NCI-H2171 (cell line): ENCODE data around the gene ANXA2.
"Not testable (repeated sequence)": the region's sequence is repeated elsewhere in the genome, so short reads cannot be mapped to it uniquely, and the experiment has no call there.

Experiments
- DNase-seq: peaks from one replicate; lab custom pipeline; 2025; lab: John Stamatoyannopoulos, UW

The ANXA2 gene

DNA sequence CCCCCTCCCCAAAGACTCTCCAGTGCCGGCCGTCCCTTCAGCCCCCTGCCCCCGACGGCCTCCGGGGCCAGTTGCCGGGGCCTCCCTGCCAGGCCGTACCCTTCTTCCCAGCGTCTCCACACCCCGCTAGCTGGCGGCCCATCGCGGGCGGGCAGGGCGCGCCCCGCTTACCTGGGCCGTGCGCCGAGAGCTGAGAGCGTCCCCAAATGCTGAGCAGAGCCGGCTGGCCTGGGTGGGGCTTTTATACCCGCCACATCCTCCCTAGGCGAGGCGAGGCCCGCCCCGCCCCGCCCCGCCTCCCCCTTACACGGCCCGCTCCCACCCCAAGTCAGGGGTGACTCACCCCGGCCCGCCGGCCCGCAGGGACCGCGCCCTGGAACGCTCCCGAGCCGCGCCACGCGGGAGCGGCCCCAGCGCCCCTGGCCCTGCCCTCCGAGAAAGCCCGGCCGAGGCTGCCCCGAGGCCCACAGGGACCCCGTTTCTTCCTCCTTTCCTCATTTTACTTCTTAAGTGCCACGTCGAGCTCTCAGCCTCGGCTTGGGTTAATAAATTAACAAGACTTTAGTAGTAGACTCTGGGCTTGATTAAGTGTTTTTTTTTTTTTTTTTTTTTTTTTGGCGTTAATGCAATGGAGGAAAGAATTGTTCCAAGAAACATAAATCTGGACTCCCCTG is at the start of gene ANXA2:
ANXA2 (minus strand) TSS at position 215 of the 674 bp plus-strand sequence. CDS start 11,911 bp downstream, outside the sequence.
- peak; percentile 88 for DNase-seq

DNA sequence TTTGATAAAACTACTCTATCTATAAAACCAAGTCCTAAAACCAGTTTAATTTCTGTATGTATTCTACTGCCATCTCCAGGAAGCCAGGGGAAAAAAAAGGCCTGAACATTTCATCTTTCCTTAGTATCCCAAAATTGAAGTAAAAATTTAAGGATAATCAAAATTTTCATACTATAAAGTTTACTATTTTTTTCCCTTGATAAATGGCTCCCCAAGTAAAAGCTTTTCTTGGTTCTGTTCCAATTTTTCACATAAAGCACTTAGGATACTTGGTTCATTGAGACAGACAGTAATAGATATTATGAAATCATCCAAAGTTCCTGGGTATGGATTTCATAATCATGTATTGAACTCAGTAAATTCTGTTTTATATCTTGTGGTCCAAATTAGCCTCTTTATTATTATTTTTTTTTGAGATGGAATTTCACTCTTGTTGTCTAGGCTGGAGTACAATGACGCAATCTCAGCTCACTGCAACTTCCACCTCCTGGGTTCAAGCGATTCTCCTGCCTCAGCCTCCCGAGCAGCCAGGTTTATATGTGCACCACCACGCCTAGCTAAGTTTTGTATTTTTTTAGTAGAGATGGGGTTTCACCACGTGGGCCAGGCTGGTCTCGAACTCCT is 46.6 kb upstream of the ANXA2 start:
- DNase-seq, result no peak

DNA sequence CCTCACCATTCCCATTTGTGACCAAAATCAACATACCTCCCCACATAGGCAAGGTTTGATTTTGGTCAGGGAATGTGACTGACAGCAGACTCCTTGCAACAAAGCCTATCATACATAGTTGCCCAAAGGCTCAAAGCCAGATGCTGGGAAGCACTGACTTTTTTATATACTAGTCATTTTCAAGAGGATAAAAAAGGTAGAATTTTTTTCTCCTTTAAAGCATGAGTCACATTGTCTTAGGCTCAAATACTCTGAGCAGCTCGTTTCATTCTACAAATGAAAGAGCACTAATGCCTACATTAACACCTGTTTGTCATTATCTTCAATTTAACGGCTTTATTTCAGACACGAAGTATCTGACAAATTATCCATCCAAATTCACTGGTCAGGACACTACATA is 45.0 kb upstream of the ANXA2 start:
- DNase-seq, result no peak

DNA sequence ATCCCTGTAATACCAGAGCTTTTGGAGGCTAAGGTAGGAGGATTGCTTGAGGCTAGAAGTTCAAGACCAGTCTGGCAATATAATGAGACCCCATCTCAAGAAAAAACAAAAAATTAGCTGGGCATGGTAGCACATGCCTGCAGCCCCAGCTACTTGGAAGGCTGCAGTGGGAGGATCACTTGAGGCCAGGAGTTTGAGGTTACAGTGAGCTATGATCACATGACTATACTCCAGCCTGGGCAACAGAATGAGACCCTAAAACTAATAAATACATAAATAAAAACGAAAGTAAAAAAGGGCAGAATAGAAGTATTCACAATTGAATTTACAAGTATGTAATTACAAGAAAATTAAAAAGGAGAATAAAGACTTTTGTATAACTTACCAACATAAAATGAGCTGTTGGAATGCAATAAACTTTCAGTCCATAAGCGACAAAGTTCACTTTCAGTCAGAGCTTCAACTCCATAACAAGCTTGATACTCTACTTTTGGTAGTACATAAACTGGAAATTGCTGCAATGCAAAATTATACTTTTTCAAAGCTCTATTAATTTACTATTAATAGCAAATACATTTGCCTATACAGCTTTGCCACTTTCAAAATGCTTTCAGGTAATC is 44.4 kb upstream of the ANXA2 start:
- DNase-seq, result no peak

DNA sequence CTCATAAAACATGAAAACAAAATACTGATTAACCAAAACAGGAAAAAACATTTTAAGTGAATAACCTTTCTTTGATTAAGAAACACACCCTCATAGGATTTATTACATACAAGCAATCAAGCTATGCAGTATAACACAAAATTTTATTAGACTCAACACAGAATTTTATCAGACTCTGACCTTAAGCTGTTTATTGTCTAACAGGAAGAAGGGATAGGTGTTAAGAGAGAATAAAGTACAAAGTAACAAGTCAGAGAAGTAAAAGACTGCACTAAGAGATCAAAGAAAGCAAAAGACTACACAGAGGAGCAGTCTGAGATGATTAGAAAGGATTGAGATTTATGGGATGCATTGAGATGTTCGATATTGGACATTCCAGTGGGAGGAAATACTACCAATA is 43.5 kb upstream of the ANXA2 start:
- no peak for DNase-seq

DNA sequence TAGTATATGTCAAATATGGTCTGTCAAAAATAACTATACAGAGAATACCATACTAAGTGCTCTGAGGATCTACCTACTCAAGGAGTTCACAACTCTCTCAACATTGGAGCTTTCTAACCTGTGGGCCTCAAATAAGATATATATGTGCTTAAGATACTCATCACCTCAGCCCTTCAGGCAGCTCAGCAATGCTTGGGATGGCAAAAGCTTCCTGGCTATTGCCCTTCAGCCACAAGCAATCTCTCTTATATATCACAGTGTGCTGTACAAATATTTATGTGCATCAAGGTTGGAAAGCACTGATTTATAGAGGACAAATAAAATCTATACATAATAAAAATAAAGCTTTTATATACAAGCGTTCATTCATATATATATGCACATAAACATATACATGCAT is 40.9 kb upstream of the ANXA2 start:
- DNase-seq, result no peak

DNA sequence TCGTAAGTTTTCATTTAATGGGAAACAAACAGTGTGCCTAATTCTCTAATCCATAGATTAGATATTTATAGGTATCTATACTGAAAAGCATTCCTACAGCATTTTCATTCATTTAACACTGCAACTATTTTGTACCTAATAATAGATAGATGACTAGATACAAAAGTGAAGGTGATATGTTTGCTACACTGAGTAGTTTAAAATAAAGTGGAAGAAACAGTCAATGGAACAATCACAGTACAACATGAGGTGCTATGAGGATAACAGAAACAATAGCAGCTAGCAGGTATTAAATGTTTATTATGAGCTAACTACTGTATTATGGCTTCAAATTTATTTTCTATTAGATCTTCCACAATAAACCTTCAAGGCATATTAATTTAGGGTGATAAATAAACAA is 31.1 kb upstream of the ANXA2 start:
- DNase-seq, result no peak

DNA sequence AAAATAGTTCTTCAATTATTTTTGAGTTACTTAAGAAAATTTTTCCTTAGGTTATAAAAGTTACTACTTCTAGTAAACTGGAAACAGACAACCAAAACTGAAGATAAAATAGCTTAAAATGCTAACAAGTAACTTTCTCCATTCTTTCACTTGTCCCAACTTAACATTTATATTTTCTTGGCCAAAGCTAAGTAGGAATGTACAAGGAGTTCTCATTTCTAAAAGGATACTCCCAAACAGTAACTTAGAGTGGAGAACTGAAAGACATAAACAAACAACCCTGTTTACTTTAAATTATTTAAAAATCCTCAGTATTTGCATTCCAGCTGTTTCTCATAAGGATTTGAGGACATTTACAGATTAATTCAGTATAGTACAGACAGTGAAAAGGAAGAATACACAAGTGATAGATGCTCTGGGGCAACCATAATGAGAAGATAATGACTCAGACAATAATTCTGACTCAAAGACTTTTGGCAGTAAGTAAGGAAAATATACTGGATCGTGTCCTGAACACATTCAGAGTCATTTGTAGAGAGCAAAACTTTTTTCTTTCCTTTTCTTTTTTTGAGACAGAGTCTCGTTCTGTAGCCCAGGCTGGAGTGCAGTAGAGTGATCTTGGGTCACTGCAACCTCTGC is 29.2 kb upstream of the ANXA2 start:
- DNase-seq, result no peak

DNA sequence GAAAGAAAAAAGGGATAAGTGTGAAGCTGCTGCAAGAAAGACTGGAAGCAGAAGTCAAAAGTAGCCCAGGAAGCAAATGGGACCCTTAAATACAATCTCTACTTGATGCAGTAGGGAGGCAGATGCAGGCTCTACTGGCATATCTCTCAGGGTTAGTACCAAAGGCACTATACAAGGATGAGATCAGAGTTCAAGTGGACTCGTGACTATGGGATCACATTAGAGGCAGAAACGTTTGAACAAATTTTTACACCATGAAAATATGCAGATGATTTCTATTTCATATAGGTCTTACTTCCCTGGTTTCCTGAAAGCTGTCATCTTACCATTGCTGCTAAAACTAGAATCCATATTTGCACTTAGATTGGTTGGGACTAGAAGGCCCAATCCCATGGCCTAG is 27.7 kb upstream of the ANXA2 start:
- DNase-seq, result no peak

DNA sequence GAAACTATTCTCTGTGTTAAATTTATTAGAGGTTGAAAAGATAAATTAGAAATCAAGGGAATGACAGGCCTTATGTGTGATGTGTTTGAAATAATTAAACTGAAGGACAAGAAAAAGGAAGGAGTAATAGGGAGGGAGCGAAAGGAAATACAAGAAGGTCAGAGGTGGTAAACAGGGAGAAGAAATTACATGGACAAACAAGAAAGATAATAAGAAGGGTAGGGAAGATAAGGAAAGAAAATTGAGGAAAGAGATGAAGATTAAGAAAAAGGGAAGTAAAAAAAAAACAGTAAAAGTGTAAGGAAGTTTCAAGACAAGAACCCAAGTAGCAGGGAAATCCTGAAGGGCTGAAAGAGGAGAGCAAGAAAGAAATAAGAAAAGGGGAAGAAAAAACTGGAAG is 26.2 kb upstream of the ANXA2 start:
- no peak for DNase-seq

DNA sequence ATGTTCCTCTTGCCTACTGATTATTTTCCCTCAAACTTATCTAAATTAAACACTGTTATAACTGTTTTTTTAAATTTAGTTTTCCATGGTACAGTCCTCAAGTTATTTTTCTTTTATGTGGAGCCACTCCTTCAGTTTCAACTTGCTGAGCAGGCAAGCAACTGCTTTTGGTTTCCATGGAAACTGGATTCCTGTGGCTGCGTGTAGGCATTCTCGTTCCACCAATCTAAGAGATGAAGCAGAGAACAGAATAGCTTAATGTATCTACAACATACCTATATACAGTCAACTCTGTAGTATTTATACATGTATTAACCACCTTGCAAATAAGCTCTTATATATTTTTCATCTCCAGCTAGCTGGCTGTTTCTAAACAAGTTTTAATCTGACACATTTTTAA is 25.8 kb upstream of the ANXA2 start:
- no peak for DNase-seq

DNA sequence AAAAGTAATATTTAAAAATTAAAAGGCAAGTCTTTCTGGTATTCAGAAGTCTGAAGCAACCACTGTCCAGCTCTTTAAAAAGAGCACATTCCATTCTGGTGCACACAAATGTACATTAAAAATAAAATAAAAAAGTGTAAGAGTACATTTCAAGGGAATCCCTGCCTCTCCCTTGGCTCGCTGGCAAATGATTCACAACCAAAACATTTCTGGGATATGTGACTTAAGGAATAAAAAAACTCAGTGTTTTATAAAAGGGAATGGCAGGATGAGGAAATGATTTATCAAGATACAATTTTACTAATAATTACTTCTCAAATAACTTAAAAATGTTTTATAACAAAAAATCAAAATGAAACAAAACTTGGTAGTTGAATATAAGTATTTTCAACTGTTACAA is 23.8 kb upstream of the ANXA2 start:
- no peak for DNase-seq

DNA sequence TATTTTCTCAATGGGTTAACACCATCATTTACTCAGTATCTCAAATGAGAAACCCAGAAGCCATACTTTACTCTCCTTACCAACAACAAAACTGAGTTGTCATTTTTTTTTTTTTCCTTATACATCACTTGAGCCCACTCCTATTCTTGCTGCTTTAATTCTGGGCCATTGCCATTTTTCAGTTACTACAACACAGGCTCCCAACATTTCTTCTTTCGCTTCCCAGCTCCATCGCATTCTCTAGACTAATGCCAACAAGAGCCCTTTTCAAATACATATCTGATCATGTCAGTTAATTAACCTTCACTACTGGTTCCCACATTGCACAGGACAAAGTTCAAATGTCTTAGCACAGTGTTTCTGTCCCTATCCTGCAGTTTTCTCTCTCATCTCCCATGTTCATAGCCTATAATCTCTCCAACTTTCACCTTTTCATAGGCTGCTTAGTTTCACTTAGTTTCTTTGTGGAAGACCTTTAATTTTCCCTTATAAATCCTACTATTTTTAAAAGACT is 22.5 kb upstream of the ANXA2 start:
- DNase-seq, result no peak

DNA sequence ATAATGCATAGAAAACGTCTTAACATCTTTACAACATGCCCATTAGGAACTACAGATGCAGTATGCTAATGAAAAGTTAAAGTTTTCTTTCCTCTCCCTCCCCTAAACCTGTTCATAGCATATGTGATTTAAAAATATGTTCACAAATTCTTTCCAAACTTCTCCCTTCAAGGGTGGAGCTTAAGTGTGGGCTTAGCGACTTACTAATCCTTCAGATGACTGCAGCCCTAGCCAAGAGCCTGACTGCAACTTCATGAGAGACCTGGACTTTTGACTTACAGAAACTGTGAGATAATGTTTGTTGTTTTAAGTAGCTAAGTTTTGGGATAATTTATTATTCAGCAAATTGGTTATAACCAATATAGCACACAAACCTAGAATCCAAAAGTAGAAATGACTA is 22.0 kb upstream of the ANXA2 start:
- DNase-seq, result no peak

DNA sequence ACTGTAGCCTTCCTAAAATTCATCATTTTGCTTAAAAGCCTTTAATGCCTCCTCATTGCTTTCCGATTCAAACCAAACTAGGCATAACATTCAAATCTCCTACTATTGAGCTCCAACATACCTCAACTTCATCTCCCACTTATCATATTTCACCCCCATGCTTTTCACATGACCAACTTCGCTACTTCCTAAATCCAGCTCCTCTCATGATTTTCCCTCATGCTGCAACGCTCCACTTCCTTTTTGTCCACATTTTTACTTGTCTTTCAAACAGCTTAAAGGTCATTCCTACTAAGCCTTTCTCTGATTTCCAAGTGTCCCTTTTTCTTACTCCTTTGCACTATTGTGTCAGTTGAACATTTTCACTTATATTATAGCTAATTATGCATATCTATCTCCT is 20.3 kb upstream of the ANXA2 start:
- DNase-seq, result no peak

DNA sequence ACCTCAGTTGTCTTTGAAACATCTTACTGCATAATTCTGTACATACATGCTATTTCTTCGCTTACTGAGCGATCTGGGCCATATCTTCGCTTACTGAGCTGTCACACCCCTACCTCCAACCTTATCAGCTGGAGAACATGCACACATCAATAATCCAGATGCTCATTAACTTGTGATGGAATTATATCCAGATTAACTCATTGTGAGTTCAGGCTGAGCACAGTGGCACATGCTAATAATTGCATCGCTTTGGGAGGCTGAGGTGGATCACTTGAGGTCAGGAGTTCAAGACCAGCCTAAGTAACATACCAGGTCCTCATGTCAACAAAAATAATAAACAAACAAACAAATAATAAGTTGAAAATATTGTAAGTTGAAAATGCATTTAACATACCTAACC is 19.3 kb upstream of the ANXA2 start:
- no peak for DNase-seq

DNA sequence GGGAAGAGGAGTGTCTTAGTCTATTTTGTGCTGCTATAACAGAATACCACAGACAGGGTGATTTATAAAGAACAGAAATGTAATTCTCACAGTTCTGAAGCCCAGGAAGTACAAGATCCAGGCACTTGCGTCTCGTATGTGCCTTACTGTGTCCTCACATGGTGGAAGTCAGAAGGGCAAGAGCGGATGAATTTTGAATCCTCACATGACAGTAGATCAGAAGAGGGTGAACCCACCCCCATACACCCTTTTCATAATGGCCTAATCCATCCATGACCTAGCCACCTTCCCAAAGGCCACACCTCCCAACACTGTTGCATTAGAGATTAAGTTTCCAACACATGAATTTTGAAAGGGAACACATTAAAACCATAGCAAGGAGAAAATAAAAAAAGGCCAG is 18.7 kb upstream of the ANXA2 start:
- no peak for DNase-seq

DNA sequence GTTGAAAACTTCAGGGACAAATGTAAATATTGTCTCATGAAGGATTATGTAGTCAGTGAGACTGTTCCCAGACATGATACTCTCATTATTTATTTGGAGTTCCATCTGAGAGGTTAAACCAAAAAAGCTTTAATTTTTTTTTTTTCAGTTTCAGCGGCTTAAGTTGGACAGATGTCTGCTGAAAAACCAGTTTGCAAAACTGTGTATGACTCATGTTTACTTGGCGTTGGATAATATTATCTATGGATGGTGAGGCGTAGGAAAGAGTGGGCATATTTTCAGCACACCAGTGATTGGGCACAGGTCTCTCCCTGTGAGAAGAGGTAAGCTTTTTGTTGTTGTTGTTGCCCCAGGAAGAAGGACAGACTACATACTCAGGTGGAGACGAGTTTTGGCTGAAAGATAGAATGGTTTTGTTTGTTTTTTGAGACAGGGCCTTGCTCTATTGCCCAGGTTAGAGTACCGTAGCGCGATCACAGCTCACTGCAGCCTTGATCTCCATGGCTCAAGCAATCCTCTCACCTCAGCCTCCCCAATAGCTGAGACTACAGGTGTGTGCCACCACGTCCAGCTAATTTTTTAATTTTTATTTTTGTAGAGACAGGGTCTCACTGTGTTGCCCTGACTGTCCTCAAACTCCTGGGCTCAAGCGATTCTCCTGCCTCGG is 16.4 kb upstream of the ANXA2 start:
- DNase-seq, result no peak

DNA sequence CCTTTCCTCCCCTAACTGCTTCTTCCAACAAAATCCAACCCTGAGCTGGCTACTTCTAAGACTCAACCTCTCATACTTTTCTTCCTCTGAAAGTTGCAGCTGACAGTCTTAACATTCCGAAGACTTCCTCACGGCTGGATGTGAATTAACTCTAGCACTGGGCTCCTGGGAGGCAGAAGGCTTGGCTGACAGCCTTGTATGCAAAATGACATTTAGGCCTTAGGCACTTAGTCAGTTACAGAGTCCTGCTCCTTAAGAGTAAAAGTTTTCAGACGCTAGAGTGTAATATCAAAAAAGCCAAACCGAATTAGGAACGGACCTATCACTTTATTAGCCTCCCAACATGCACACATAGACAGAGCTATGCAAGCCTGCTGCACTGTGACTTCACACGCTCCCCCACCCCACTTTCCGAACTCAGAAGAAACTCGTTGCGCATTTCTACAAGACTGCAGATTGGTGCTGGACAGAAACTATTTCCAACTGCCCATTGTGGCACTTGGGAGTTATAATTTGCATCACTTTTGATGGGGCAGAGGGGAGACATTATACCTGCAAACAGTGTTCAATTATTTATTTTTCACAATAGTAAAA is 15.5 kb upstream of the ANXA2 start:
- no peak for DNase-seq

DNA sequence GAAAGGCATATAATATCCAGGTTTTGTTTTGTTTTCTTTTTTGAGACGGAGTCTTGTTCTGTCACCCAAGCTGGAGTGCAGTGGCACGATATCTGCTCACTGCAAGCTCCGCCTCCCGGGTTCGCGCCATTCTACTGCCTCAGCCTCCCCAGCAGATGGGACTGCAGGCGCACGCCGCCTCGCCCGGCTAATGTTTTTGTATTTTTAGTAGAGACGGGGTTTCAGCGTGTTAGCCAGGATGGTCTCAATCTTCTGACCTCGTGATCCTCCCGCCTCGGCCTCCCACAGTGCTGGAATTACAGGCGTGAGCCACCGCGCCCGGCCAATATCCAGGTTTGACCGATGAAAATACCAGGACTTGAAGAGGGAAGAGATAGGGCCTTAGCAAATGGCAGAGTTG is 15.0 kb upstream of the ANXA2 start:
- not testable (repeated sequence) for DNase-seq

DNA sequence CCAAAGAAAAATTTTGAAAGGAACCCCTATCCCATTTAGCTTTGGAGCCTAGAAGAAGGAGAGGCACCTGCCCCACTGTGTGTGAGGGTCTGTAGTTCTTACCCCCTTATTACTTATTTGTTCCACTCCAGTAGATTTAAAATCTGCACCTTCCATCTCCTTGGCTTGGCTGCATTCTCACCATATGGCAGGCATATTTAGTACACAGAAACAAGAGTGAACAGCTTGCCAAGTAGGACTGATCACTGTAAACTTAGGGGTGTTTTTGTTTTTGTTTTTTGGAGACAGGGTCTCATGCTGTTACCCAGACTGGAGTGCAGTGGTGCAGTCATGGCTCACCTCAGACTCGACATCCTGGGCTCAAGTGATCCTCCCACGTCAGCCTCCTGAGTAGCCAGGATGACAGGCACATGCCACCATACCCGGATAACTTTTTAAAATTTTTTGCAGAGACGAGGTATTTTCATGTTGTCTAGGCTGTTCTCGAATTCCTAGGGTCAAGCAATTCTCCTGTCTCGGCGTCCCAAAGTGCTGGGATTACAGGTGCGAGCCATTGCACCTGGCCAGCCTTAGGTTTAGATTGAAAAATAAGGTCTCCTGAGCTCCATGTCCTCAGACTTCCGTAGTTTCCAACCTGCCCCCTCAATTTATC is 14.1 kb upstream of the ANXA2 start:
- DNase-seq, result peak; percentile 92
